Measurements from ENCODE around the gene KCNA5.

Gene KCNA5

DNA sequence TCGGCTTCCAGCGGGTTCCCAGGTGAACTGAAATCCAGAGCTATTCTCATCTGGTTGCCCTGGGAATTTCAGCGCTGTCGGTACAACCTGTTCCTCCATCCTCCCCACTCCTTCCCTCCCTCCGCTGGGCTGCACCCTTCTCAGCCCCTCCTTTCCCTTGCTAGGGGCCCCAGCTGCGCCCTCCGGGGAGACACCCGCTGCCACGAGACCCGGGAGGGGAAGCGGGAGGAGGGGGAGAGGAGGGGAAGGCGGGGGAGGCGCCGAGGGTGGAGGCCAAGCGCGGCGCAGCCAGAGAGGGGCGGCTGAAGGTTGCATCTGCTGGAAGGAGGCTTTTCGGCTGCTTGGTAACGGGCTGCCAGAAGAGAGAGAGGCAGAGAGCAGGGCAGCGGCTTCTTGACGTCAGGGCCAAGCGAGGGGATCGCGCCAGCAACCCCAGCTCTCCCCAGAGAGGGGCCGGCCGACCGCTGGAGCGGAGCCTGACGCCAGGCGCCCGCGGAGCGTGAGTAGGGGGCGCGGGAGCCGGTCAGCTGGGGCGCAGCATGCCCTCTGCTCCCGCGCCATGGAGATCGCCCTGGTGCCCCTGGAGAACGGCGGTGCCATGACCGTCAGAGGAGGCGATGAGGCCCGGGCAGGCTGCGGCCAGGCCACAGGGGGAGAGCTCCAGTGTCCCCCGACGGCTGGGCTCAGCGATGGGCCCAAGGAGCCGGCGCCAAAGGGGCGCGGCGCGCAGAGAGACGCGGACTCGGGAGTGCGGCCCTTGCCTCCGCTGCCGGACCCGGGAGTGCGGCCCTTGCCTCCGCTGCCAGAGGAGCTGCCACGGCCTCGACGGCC lies at the start of gene KCNA5:
Gene KCNA5 (plus strand): TSS at position 291 of the 831 bp plus-strand sequence. CDS start 269 bp downstream, at position 560.
- no peak for DNase-seq

GRCh38 chr12:4994622-4995021 lies 49.1 kb upstream of the KCNA5 start:
- DNase-seq: no peak

DNA sequence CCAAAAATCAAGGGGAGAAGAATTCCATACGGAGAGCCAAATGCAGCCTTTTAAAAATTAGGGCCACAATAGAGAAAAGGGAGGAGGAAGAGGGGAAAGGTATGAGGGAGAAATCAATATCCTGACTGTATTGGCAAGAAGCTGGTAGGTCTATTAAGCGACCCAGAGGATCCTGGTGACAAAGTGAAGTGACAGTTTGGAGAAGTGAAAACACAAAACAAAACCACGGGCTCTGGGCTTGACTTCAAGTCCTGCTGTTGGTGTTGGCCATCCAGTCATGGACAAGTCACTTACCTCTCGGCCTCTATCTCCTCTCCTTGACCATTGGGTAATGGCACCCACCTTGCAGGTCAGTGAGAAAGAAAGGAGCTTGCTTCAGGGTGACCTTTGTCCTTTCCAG lies 47.0 kb upstream of the KCNA5 start:
- no peak for DNase-seq

- no peak for DNase-seq
Observed at GRCh38 chr12:4997939-4998338, 45.7 kb upstream of the KCNA5 start.

DNA sequence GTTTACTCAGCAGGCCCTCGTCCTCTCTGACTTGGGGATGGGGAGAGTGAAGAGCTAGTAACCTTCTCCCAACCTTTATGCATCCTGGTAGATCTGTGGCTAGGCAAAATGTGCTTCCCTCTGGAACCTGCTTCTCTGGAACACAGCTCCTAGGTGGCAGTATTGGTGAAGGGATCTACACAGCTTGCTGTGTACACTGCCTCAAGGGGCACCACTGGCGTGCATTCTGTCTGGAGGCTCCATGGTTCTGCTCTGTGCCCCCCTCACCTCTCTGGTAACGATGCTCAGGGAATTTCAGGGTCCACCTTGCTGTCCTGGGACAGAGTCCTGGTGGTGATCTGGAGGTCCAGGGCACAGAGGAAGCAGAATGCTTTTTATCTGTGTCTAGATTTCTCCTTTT lies 43.5 kb upstream of the KCNA5 start:
- peak; percentile 21 for DNase-seq

DNA sequence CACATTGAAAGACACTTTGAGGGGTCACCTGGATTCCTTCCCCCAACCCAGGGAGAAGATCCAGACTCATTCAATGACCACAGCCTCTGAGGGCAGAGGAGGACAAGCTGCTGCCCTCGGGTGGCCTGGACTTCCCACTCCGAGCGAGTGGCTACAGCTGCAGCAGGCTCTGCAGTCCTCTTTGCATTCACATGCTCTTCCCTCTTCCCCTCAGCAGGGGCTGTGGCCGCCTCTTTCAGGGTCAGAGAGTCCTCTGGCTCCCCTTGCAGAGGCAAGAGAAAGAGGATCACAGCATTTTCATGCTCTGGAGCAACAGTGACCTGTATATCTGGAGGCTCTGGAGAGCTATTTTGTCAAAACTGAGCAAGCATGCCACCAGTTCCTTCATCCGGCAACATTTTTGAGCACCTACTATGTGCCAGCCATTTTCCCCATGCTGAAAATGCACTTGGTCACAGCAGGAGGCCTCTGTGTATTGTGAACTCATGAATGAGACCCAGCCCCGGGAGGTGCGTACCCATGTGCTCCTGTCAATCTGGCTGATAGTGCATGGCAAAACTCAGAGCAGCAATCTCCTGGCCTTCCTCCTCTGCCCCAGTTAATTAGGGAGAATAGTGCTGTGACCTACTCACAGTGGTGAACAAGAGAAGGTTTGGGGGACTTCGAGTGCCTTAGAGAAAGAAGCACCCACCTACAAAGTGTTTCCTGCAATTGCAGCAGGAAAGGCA lies 42.9 kb upstream of the KCNA5 start:
- DNase-seq: no peak

DNA sequence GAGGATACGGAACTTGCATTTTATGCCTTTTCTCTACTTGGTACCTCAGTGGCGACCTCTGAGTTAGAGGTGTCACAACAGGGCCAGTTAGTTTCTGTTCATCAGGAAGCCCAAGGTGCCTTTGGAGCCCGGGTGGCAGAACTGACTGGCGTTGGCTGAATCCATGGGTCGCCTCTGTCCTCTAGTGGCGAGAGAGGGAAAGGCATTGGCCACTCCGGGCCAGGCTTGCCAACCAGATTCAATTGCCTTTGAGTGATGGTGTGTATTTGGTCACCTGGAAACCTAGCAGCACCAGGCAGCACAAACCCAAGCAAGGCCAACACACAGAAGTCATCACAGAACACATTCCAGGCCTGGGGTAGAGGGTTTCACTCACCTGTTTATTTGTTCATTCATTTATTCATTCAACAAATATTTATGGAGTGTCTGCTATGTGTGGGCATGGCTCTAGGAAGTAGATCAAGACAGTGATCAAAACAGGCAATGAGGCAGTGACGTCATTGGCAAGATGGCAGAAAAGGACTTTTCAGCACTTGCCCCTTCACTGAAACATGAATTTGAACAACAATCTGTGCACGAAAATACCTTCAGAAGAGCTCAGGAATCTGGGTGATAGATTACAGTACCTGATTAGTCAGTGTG lies 40.5 kb upstream of the KCNA5 start:
- peak; percentile 80 for DNase-seq

DNA sequence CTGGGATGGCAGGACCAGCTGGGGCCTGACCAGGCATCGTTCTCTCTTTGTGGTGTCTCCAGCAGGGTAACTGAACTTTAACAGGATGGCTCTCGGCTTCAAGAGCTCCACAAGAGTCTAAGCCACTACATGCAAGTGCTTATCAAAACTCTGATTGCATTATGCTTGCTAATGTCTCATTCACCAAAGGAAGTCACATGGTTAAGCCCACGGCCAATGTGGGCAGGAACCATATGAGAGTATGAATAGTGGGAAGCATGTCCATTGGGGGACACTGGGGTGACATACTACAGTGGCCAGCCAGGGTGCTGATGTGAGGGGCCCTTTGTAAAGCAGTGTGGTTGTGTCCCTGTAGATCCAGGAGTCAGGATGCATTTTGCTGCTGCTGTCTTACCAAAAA lies 35.0 kb upstream of the KCNA5 start:
- DNase-seq: no peak

DNA sequence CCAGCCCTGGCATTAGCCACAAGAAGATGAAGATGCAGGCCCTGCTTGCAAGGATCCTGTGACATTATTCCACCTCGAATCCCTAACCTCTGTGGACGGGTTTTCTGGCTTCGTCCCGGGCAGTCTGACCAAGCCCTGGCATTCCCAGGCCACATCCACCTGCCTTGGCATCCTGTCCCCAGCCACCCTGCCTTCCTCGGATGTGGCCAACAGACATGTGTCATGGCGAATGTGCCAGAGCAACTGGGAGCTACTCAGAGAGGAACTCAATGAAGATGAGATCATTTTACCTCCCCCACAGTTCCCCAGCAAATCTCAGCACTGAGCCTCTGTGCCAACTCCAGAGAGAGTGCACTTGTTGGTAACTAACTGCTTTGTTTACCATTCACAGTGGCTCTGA lies 33.5 kb upstream of the KCNA5 start:
- no peak for DNase-seq

- DNase-seq: no peak
Observed at GRCh38 chr12:5012337-5012736, 31.3 kb upstream of the KCNA5 start.

GRCh38 chr12:5013266-5013730 lies 30.4 kb upstream of the KCNA5 start:
- no peak for DNase-seq

DNA sequence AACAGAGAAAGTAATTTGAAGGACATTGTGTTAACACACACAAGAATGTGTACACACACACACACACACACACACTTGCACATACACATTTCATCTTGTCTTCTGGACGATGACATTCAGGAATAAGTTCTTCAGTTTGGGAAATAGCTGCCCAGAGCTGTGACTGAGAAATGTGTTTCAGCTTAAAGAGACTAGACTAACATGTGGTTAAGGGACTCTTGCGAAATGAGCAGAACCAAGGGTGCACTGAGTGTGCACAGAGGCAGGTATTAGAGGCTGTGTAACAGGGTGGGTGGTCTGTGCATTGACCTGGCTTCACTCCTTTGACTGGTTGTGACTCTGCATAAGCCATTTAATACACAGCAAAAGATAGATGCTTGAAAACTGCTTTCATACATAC lies 29.4 kb upstream of the KCNA5 start:
- no peak for DNase-seq

DNA sequence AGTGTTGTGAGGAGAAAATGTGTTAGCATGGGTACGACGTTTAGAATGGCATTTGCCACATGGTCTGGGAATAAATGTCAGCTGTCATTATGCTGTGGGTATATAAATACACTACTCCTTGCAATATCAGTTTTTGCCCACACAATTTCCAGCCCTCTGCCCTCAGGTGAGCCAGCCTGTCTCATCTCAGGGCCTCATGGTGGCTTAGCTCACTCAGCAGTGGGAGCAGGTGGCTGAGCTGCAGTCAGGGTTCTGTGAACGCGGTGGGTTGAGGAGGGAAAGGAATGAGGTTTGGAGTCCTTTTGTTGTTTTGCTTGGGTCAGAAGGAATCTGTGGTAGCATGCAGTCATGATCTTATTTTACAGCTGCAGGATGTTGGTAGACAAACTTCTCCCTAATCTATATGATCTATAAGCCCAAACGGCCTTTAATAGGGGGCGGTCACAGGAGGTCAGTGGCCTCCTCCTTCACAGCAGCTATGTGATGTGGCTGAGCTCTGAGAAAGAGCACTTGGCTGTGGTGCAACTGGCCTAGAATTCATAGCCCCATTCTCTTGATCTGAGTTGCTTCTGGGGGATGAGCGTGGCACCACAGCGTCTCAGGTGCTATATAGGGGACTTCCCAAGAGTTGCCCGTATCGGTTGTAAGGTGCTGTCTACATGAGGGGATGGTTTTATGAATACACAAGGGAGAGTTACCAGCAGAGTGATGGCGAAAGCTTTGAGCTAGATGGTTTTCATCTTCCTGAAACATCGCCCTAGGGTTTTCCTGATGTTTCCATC lies 27.8 kb upstream of the KCNA5 start:
- no peak for DNase-seq

DNA sequence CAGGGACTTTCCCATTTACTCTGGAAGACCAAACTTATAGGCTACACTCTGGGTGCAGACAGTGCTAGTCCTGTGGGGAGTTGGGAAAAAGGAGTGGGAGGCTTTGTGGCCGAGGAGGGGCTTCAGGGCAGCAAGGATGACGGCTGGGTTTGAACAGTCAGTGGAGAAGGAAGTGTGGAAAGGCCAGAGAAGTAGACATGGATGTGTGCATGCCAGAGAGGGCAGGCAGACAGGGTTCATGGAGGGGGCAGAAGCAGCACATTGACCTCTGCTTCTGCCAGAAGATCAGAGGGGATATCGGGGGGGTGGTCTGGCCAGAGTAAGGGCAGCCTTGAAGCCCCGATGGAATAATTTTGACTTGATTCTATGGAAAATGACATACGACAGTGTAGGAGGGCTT lies 27.2 kb upstream of the KCNA5 start:
- DNase-seq: no peak

- no peak for DNase-seq
Observed at GRCh38 chr12:5017638-5018348, 25.9 kb upstream of the KCNA5 start.

DNA sequence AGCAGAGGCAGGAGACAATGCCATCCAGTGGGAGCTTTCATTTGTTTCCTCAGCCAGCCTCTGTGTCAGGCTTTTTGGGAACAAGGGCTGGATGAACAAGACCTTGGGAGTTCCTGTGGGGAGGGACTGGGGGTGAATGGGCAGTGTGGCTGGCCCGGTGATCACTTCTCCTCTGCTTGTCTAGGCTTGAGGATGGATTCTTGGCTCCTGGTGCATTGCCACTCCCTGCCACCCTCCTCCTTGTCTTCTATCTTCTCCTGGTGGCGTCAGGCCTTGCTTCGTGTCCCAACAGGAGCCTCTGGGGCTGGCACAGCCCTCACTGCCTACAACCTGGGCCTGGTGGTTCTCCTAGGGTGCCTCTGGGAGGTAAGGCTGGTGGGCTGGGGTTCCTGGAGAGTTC lies 25.0 kb upstream of the KCNA5 start:
- DNase-seq: no peak

GRCh38 chr12:5022025-5022424 lies 21.7 kb upstream of the KCNA5 start:
- no peak for DNase-seq

DNA sequence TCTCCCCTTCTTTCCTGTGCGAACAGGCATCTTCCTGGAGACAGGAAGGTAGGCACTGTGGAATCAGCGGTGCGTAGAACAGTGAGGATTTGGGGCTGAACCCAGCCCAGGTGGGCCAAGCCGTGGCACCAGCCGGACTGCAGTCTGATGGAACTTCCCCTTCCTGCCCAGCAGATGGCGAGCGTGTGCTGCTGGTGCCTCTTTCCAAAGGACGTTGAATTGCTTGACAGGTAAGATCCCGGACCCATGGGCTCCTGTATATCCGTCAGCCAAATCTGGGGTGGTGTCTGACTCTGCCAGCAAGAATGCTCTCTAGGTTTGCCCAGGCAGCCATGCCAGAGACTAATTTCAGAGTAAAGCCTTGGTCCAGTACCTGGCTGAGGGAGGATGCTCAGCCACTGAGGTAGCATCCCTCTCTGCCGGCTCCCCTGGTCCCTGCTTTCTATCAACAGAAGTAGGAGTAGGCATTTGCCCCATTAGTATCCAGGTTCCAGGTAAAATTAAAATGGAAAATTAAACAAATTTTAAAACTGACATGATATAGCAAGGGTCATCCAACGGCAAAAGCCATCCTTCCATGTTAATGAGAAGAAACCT lies 21.1 kb upstream of the KCNA5 start:
- DNase-seq: peak; percentile 57

DNA sequence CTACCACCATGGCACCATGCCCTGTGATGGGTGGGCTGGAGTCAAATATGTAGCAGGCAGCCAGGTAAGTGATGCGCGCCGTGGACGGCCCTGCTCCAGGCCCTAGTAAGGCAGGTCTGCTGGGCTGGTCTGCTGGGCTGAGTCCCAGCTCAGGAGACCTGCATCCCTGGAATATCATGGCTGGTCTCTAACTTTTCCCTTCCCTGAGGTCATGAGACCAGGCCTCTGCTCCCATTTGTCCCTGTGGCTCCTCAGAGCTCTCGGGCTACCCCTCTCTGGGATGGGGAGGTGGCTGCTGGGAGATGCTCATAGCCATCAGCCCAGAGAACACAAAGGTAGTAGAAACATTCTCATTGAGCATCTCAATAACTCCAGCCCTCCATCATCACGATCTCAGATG lies 19.8 kb upstream of the KCNA5 start:
- no peak for DNase-seq

- no peak for DNase-seq
Observed at GRCh38 chr12:5026342-5026938, 17.2 kb upstream of the KCNA5 start.

GRCh38 chr12:5027046-5027821 lies 16.4 kb upstream of the KCNA5 start:
- no peak for DNase-seq
